GM18498 (cell line): Measurements from ENCODE around the gene NFIA.
"Not testable (repeated sequence)": the region's sequence is repeated elsewhere in the genome, so short reads cannot be mapped to it uniquely, and the experiment has no call there.

ENCODE experiments used
- ATAC-seq: cut with Tn5 transposase; IDR thresholded peaks from one replicate; pipeline ENCODE4 v1.9.1; 2021; ENCODE audit warnings: mild to moderate bottlenecking, moderate library complexity; ENCODE audit not compliant: unreplicated experiment

Gene NFIA

DNA sequence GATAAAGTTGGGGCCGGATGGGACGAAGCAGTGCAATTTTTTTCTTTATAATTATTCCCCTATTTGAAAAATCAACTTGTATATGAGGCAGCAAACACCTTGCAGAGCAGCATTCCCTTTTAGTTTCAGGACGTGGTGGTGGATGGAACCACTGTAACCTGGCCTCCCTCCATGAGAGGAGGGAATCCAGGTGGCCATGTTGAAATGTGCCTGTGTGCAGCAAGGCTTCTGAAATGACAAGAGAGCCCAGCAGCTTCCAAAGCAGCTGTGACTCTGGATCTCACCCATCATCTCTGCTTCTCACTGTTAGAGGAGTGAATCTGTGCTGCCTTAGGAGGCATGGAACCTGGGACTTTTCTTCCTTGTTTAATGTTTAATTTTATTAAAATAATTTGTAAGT is 42.3 kb downstream of the NFIA start:
- no peak for ATAC-seq

DNA sequence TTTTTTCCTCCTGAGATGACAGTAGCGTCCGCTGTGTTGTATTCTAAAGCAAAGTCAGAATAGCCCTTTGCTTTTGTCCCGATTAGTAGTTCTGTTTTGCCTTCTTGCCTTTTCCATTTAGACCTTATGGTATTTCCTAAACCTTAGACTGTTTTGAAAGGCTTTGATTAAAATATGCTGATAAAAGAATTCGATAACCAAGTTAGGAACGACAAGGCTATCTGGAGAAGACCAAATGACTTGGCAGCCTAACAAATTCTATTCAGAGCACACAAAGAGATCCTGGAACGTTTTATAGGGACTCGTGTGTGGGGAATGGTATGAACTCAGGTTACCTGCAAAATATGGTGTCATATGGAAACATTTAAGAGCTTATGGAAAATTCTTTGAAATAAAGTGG is 42.9 kb downstream of the NFIA start:
- no peak for ATAC-seq

DNA sequence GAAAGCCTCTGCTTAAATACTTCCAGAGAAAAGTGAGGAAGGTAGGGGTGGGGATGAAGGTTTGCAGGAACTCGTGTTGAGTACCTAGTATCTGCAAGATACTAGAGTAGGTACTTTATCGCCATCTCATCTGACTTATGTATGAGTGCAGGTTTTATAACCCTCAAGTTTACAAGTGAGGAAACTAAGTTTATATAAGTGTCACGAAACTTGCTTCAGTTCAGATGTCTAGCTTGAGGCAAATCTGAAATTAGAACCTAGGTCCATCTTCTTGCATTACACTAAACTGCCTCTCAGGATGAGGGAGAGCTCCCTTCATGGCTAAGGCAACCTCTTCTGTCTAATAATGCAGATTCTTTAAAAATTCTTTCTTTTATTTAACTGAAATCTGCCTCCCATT is 43.5 kb downstream of the NFIA start:
- ATAC-seq: no peak

DNA sequence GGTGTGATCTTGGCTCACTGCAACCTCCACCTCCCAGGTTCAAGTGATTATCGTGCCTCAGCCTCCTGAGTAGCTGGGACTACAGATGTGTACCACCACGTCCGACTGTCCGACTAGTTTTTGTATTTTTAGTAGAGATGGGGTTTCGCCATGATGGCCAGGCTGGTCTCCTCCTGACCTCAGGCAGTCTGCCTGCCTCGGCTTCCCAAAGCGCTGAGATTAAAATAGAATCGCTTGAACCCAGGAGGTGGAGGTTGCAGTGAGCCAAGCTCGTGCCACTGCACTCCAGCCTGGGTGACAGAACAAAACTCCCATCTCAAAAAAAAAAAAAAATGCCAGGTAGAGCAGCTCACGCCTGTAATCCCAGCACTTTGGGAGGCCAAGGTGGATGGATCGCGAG is 44.5 kb downstream of the NFIA start:
- not testable (repeated sequence) for ATAC-seq

DNA sequence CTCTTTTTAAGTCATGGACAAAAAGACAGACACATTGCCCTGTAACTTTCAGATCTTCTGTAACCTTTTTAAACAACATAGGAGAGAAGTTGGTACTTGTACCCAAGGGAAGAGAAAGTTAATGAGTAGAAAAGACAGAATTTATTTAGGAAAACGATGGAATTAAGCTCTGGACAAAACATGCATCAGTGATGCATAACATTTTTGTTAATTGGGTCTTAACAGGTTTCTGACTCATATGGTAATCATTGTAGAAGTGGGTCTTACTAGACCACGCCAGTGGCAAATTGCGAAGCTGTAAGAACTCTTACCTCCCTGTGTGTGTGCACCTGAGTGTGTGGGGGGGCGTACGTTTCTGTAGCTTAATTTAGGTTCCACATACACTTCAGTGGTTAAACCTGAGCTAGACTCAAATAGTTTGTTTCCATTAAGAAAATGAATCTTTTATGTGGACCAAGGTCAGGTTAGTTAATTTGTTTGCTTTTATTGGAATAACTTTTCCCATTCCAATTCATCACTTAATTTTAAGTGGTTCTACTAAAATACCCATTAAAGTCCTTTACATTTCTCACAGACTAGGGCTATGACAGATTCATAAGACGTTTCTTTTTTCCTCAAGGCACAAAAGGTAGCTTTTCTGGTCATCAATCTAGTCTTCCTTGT is 48.1 kb downstream of the NFIA start:
- ATAC-seq: no peak

DNA sequence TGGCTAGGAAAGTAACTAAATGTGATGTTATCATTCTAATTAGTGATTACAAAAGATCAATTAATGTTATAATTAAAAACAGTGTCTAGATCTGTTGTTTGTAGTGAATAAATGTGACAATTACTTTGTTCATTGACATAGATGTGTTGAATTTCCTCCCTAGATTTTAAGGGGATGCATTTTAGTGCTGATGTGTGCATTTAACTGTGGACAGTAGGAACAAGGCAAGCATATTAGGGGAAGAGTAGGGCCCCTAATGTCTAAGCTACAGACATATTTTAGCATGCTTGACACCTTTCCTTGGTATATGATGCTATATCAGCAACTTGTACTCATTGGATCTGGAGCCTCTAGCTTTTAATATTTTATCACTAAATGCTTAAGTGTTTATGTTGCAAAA is 48.9 kb downstream of the NFIA start:
- ATAC-seq: no peak

DNA sequence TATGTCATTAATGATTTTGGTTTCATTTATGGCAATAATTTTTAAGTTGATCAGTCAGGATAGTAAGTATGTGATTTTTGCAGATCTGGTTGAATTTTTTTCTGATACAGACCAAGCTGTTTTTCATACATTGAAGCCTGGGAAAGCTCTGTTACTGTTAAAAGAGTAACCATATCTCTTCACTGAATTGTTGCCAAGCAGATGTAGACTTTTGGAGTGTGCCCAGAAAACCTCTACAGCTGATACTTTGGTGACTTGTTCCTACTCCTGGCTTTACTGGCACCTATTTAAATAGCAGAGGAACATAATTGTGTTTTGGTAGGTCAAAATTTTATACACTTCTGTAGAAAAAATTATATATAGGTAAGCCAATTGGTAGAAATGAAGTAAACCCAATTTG is 49.4 kb downstream of the NFIA start:
- ATAC-seq: no peak

DNA sequence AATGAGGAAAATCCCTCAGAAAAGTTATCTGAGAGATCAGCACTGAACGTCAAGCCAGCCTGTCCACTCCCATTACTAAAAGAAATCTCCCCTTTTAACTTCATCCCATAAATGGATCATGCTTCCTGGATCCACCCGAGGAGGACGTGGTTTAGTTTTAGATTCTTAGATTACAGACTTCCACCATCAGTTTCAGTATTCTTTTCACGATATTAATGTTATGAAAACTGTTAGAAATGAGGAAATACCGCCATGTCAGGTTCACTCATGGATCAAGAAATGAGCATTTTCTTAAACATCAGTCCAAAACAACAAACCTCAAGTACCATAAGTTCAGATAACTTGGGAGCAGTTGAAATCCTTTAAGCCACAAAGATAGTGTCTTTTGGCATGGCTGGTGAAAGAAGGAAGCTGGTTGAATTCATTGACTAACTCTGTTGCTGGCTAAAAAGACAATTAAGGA is 49.8 kb downstream of the NFIA start:
- ATAC-seq: no peak

DNA sequence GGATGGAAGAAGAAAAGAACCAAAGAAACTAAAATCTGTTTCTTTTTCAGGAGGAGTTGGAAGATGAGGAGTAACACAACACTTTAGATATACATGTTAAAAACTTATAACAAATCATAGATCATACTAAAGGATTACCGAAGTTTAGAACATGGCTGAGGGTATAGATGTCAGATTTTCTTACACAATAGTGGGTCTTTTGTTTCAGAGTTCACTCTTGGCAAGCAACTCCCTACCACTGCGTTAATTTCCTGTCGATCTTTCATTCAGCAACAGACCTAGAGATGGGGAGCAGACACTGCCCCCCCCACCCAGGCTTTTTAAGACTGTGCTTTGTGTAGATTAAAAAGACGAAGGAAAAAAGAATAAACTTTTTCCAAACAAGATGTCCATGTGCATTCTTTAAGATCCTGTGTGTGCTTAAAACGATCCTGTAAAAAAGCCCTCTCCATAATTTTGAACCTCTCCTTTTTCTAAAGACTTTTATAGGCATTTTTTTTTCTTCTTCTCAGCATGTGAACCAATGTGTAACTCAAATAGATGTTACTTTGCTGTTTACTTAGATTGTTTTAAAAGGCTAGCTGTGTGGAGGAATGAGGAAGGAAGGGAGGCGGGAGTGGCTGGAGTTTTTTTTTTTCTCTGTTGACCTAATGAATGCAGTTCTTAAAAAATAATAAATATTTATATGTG is 50.4 kb downstream of the NFIA start:
- ATAC-seq: no peak

DNA sequence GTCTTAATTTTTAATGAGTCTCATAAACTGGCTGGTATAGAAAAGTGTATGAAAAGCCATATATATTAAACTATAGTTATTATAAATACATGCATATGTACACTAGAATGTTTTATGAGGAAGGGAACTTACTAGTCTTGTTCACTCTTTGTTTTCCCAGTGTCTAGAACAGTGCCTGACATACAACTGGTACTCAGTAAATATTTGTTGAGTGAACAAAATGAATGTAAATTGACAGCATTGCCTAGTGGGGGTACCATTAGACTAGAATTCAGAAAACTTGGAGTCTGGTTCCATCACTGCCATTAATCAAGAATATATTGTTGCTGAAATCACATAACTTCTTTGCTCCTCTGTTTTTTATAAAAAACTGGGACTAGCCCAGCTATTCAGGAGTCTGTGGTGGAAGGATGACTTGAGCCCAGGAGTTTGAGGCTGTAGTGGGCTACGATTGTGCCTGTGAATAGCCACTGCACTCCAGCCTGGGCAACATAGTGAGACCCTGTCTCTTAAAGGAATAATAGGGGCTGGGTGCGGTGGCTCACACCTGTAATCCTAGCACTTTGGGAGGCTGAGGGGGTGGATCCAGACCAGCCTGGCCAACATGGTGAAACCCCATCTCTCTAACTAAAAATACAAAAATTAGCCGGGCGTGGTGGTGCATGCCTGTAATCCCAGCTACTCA is 51.1 kb downstream of the NFIA start:
- no peak for ATAC-seq

DNA sequence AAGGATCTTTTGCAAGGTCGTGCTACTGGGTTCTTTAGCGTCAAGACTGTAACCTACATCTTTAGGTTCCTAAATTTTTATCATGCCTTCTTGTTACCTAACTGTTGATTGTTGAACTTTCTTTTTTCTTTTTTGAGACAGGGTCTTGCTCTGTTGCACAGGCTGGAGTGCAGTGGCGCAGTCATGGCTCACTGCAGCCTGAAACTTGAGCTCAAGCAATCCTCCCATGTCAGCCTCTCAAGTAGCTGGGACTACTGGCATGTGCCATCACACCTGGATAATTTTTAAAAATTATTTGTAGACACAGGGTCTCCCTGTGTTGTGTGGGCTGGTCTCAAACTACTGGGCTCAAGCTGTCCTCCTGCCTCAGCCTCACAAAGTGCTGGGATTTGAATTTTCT is 52.9 kb downstream of the NFIA start:
- ATAC-seq: no peak

DNA sequence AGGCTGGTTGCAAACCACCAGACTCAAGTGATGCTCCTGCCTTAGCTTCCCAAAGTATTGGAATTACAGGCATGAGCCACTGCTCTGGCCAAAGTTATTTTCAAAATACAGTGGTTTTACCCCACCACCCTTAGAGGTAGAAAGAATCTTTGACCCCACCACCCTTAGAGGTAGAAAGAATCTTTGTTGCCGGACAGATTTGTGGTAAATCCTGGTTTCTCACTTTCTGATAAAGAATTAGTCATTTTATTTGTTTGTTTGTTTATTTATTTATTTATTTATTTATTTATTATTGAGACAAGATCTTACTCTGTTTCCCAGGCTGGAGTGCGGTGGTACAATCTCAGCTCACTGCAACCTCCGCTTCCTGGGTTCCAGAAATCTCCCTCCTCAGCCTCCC is 55.9 kb downstream of the NFIA start:
- ATAC-seq: no peak

DNA sequence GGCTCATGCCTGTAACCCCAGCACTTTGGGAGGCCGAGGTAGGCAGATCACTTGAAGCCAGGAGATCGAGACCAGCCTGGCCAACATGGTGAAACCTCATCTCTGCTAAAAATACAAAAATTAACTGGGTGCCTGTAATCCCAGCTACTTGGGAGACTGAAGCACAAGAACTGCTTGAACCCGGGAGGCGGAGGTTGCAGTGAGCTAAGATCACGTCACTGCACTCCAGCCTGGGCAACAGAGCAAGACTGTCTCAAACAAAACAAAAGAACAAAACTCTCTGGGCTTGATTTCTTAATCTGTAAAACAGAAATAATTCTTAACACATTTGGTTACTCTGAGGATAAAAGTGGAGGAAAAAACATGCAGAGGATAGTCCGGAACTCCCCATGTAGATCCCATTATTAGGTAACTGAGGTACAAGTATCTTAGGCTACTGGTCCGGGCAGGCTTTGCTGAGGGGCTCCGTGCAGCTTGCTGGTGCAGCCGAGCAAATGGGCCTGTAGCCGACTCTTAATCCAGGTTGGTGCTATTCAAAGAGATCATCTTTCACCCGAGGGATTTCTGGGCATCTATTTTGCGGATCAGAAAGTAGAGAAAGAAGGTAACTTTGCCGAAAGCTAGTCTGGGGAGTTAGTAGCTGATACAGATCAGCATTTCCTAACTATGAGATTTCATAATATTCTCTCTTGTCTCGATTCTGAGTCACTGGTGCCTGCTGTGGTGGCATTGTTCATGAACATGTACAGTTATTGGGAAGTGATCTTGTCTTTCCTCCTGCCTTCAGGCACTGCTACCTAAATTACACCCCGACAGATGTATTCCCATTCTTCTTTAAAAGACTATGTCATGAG is 56.8 kb downstream of the NFIA start:
- no peak for ATAC-seq

DNA sequence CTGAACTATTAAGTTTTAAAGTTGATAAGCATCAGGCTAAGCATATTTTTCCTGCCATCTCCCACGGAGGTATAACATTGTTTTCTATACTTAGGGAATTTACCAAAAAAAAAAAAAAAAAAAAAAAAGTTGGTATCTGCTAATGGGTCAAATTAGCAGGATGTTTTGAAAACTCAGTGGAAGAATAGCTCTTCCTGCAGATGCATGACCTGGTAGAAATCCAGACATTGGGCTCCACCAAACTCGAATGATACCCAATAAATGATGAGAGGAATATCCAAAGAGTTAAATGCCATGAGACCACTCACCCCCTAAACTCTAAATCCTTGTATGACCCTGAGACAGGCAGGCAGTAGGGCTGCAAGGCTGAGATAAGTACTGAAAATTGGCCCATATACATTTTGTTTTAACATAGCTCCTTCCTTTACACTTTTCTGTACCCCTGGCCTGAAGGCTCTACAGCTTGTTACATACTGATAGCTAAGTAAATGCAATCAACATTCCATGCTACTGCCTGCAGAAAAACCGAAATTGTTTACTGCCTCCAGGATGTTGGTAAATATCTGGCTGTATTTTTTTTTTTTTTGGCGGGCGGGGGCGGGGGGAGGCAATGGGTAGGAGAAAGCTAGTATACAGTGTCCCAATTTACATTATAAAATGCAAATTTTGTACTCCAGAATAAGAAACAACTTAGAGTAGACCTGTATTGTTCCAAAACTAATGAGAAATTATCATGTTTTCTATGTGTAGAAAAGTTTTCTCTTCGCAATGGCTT is 57.6 kb downstream of the NFIA start:
- ATAC-seq: no peak

DNA sequence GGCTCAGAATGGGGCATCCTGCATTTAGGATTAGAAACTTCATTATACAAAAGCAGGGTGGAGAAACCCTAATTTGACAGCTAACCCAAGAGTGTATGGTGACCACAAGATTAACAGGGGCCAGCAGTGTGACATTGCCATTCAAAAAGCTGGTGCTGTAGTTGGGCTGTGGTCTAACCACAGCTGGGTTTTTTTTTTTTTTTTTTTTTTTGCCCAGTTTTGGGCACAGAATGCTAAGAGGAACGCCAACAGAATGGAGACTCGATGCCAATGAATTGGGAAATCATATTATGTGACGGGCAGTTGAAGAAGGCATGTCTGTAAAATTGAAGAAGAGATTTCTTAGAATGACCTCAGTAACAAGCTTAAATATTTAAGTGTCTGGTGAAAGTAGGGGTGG is 58.4 kb downstream of the NFIA start:
- no peak for ATAC-seq

DNA sequence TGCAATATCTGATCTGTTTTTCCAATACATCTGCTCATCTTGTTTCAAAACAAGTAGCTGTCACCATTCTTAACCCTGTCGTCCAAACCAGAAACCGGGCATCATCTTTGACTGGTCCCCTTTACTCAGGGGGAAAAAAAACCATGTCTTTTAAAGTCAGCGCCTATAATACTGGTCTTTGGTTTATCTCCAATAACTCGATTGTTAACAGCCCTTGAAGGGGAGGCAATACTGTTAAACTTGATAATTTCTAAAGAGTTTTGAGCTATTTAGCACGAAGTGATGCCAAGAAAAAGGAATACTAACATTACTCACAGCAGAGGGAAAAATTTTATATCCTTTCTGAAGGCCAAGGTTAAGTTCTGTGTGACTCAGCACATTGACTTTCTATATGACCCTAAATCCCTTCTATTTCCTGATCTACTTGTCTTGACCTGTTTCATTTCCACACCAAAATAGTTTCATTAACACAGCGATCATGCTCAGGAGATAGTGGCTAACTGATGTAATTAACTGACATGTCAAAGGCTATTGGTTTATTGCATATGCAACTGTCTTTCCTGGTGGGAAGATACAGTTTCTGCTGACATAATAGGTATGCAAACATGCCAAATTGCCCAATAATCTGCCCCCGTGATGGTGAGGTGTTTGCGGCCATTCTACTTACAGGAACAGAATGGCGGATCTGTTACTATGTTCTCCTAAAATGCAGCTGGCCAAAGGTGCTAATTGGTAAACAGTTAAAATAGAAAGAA is 59.1 kb downstream of the NFIA start:
- ATAC-seq: no peak

DNA sequence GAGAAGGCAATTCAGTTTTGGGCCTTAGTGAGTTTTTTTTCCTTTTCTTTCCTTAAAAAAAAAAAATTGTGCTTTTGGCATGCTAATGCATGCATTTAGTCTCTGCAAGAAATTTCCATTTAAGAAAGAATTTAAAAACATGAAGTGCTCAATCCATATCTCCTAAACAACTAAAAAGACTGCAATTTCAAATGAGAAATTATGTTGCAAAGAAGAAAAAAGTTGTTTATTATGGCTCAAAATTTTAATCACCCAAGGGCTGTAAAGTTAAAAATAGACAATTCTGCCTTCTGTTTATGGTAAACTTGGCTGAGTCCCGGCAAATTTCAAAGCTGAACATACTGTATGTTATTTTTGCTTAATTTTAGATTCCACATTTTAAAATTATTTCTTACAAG is 59.7 kb downstream of the NFIA start:
- ATAC-seq: no peak

DNA sequence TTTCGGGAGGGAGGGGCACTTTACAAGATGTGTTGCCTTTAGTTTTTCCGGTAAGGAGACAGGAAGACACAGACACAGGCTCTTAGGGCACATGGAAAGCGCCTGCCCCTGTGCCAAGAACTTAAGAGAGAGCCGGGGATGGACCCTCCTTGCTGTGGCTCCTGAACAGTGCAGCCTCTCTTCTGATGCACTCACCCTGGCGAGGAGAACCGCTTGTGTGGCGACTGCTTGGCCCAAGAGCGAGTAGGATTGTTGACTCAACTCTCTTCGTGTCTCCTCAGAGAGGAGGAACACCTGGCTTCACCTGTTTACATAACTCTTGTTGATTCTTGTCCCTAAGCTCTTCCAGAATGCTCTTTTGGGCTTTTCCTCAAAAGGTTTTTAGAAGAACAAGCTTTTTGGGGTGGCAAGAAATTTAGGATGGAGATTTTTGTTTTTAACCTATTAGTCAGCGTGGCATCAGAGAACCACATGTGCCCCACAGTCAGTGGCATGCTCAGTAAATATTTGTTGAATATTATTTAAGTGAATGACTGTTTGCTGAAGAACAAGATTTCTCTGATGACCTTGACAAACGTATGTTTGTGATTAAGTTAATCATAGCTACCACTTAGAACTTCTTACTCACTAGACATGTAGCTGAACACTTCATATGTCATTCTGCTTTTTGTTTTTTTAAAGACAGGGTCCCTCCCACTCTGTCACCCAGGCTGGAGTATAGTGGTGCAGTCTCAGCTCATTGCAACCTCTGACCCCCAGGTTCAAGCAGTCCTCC is 60.6 kb downstream of the NFIA start:
- ATAC-seq: no peak

DNA sequence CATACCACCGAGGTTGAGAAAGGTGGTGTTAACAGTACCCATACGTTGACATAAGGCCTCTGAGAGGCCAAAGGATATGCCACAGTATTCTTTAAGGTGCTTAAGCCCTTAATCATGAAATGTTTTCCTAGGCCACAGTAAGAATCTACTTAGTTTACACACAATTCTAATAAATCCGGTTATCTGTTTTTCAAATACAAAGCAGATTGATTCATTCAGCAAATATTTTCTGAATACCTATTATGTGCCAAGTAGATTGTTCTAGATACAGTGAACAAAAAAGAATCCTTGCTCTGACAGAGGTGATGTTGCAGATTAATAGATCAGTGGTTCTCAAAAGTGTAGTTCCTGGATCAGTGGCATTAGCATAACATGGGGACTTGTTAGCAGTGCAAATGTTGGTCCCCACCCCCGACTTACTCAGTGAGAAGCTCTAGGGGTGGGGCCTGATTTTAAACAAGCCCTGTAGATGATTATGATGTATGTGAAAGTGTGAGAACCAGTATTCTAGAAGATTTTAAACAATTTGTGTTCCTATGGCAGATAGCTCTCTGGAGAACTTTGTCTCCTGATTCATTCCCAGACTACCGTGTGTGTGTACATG is 61.6 kb downstream of the NFIA start:
- ATAC-seq: no peak
